ENCODE measurements around the gene DUSP10. TPM values are rescaled to one million over a fixed set of nuclear protein-coding genes. Genes with fewer than 3 reads are reported as not detected.

Gene DUSP10
- total and polyA plus RNA-seq, 2 of the 13 experiments (the other 11 are each of a cell fraction or from before 2014, with no cell fraction given) = 2.1 to 4.4 TPM

DNA sequence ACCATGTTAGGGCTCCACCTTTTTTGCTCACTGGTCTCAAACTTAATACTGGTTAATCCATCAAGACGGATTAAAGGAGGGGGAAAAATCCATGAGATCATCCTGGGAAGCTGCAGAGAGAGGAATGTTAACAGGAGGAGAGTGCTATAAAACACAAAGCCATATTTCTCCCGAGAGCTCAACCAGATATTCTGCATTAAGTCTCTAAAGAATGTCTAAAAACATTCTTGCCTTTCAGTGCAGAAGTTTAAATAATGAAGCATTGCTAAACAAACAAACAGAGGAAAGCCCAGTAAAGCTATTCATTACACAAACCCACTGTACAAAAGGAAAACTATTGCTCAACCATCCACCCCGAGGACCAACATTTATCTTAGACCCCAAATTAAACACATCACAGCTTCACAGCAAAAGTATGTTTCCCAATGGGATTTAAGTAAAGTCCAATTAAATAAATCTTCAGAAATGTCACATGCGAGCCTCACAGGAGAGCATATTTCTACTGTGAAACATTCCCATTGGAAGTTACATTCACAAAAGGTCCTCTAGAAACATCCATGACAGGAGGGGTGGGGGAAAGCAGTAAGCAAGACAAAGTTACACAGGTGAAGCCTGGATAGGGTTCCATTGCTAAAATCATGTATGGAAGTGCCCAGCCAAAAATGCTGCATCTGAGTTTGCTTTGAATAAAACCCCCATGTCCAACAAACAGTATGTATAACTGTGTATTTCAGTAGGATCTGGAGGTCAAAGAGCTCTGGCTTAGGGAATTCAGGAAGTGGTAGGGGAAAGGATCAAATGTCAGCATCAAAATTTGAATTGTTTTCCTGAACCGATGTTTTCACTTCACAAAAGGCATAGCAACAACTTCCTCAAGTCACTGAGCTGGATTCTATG lies 23.3 kb downstream of the DUSP10 start (continued):
- peak; percentile 62 for TF ChIP-seq TCF7 (IDR thresholded peaks at IDR 0.05; ENCODE audit: low read depth)
- TF ChIP-seq CREB1 (IDR thresholded peaks at IDR 0.05) = no peak
- TF ChIP-seq CREB1 (CRISPR knock-in tag; IDR thresholded peaks at IDR 0.05) = peak; percentile 60
- TF ChIP-seq, protein P1, sequence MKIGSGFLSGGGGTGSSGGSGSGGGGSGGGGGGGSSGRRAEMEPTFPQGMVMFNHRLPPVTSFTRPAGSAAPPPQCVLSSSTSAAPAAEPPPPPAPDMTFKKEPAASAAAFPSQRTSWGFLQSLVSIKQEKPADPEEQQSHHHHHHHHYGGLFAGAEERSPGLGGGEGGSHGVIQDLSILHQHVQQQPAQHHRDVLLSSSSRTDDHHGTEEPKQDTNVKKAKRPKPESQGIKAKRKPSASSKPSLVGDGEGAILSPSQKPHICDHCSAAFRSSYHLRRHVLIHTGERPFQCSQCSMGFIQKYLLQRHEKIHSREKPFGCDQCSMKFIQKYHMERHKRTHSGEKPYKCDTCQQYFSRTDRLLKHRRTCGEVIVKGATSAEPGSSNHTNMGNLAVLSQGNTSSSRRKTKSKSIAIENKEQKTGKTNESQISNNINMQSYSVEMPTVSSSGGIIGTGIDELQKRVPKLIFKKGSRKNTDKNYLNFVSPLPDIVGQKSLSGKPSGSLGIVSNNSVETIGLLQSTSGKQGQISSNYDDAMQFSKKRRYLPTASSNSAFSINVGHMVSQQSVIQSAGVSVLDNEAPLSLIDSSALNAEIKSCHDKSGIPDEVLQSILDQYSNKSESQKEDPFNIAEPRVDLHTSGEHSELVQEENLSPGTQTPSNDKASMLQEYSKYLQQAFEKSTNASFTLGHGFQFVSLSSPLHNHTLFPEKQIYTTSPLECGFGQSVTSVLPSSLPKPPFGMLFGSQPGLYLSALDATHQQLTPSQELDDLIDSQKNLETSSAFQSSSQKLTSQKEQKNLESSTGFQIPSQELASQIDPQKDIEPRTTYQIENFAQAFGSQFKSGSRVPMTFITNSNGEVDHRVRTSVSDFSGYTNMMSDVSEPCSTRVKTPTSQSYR (CRISPR knock-in tag; IDR thresholded peaks at IDR 0.05; ENCODE audit: borderline replicate concordance) = 0 out of 2 replicates have a peak, but pooled peaks have one; percentile 31
- TF ChIP-seq, protein P2, sequence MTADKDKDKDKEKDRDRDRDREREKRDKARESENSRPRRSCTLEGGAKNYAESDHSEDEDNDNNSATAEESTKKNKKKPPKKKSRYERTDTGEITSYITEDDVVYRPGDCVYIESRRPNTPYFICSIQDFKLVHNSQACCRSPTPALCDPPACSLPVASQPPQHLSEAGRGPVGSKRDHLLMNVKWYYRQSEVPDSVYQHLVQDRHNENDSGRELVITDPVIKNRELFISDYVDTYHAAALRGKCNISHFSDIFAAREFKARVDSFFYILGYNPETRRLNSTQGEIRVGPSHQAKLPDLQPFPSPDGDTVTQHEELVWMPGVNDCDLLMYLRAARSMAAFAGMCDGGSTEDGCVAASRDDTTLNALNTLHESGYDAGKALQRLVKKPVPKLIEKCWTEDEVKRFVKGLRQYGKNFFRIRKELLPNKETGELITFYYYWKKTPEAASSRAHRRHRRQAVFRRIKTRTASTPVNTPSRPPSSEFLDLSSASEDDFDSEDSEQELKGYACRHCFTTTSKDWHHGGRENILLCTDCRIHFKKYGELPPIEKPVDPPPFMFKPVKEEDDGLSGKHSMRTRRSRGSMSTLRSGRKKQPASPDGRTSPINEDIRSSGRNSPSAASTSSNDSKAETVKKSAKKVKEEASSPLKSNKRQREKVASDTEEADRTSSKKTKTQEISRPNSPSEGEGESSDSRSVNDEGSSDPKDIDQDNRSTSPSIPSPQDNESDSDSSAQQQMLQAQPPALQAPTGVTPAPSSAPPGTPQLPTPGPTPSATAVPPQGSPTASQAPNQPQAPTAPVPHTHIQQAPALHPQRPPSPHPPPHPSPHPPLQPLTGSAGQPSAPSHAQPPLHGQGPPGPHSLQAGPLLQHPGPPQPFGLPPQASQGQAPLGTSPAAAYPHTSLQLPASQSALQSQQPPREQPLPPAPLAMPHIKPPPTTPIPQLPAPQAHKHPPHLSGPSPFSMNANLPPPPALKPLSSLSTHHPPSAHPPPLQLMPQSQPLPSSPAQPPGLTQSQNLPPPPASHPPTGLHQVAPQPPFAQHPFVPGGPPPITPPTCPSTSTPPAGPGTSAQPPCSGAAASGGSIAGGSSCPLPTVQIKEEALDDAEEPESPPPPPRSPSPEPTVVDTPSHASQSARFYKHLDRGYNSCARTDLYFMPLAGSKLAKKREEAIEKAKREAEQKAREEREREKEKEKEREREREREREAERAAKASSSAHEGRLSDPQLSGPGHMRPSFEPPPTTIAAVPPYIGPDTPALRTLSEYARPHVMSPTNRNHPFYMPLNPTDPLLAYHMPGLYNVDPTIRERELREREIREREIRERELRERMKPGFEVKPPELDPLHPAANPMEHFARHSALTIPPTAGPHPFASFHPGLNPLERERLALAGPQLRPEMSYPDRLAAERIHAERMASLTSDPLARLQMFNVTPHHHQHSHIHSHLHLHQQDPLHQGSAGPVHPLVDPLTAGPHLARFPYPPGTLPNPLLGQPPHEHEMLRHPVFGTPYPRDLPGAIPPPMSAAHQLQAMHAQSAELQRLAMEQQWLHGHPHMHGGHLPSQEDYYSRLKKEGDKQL (CRISPR knock-in tag; IDR thresholded peaks at IDR 0.05; ENCODE audit: low read depth) = peak; percentile 51; the same call in 1 of the 2 replicates
- TF ChIP-seq FOXA1 (IDR thresholded peaks at IDR 0.05) = peak; percentile 18; the same call in 1 of the 2 replicates
- peak; percentile 49; the same call in 1 of the 2 replicates for TF ChIP-seq FOXA1 (CRISPR knock-in tag; IDR thresholded peaks at IDR 0.05)
- TF ChIP-seq ZKSCAN8 (CRISPR knock-in tag; IDR thresholded peaks at IDR 0.05; ENCODE audit: borderline replicate concordance) = peak; percentile 44; the same call in 1 of the 2 replicates
- TF ChIP-seq, protein P3, sequence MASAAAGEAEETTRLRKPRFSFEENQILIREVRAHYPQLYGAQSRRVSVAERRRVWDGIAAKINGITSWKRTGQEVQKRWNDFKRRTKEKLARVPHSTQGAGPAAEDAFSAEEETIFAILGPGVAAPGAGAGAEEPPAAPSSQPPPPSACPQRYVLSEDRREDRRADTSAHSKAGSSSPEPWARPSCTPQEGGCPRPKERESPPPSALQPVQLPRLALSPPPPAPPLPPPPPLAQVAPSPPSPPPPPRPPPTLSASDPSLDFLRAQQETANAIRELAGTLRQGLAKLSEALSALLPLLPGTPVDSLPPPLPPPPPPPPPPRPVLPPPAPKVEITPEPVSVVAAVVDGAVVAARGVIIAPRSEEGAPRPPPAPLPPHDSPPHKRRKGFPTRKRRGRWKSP (CRISPR knock-in tag; IDR thresholded peaks at IDR 0.05) = peak; percentile 57; the same call in 1 of the 2 replicates
- TF ChIP-seq, protein P4, sequence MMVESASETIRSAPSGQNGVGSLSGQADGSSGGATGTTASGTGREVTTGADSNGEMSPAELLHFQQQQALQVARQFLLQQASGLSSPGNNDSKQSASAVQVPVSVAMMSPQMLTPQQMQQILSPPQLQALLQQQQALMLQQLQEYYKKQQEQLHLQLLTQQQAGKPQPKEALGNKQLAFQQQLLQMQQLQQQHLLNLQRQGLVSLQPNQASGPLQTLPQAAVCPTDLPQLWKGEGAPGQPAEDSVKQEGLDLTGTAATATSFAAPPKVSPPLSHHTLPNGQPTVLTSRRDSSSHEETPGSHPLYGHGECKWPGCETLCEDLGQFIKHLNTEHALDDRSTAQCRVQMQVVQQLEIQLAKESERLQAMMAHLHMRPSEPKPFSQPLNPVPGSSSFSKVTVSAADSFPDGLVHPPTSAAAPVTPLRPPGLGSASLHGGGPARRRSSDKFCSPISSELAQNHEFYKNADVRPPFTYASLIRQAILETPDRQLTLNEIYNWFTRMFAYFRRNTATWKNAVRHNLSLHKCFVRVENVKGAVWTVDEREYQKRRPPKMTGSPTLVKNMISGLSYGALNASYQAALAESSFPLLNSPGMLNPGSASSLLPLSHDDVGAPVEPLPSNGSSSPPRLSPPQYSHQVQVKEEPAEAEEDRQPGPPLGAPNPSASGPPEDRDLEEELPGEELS (CRISPR knock-in tag; IDR thresholded peaks at IDR 0.05) = peak; percentile 93
- TF ChIP-seq, protein P5, sequence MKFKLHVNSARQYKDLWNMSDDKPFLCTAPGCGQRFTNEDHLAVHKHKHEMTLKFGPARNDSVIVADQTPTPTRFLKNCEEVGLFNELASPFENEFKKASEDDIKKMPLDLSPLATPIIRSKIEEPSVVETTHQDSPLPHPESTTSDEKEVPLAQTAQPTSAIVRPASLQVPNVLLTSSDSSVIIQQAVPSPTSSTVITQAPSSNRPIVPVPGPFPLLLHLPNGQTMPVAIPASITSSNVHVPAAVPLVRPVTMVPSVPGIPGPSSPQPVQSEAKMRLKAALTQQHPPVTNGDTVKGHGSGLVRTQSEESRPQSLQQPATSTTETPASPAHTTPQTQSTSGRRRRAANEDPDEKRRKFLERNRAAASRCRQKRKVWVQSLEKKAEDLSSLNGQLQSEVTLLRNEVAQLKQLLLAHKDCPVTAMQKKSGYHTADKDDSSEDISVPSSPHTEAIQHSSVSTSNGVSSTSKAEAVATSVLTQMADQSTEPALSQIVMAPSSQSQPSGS (CRISPR knock-in tag; IDR thresholded peaks at IDR 0.05) = peak; percentile 72; the same call in 1 of the 2 replicates
- TF ChIP-seq ONECUT2 (CRISPR knock-in tag; IDR thresholded peaks at IDR 0.05) = 0 out of 2 replicates have a peak, but pooled peaks have one; percentile 20
- no peak for TF ChIP-seq ZFAT (CRISPR knock-in tag; conservative IDR thresholded peaks at IDR 0.05)
- 0 out of 2 replicates have a peak, but pooled peaks have one; percentile 61 for TF ChIP-seq SOX13 (IDR thresholded peaks at IDR 0.05)
- TF ChIP-seq SOX13 (CRISPR knock-in tag; conservative IDR thresholded peaks at IDR 0.05 in 1 of 2, IDR thresholded peaks at IDR 0.05 in 1 of 2) = peak in 1 of 2 experiments; percentile 91; a peak in 2 of 4 replicates
